ENCODE results near the gene SEPTIN2. TPM values are rescaled to one million over a fixed set of nuclear protein-coding genes. Genes with fewer than 3 reads are reported as not detected.

The SEPTIN2 gene
- total RNA-seq (2022) (254 and 271 TPM in 2 replicates), Bru-seq, nascent RNA (percentile 95 among the genes with signal in this experiment), BruChase-seq, experiment 1, labeled RNA remaining after a 6-hour chase (percentile 98 among the genes with signal in this experiment), BruChase-seq, experiment 2, labeled RNA remaining after a 2-hour chase (percentile 98 among the genes with signal in this experiment)
- long read RNA-seq, transcript SEPT2-208 (12 exons, 3,267 nt): minor isoform, 8 of 843 reads
- long read RNA-seq, transcript SEPT2-204 (13 exons, 3,701 nt): minor isoform, 26 of 843 reads
- long read RNA-seq, transcript SEPT2-203 (13 exons, 3,315 nt): major isoform, 595 of 843 reads
- long read RNA-seq, transcript SEPT2-206 (14 exons, 3,333 nt): minor isoform, 5 of 843 reads
- long read RNA-seq, partial matches to known transcripts: 61 of 843 reads
- long read RNA-seq, other reads (novel, unspliced or antisense): 145 of 843 reads

- peaks cover 39% of the 10 kb centered on the region for H3K4me1 Mint-ChIP-seq (ENCODE audit: insufficient read depth, unreplicated experiment)
- ChIA-PET CTCF (interaction anchor here (0.6 to 1.2 kb wide), 6 partner anchors 10 to 419 kb away, joined by 3 to 6 read pairs (median 3); partner anchors contain the start of gene PPP1R7), POLR2A (interaction anchor here (0.6 to 13.7 kb wide), 12 partner anchors 12 to 1022 kb away, joined by 3 to 263 read pairs (median 6); partner anchors contain the start of genes CAPN10, FARP2 and MTERF4)
Observed at GRCh38 chr2:241315879-241316631, at the start of gene SEPTIN2. SEPTIN2 (plus strand) TSS chr2:241315925; CDS start chr2:241324233, 8,308 bp downstream.

GRCh38 chr2:241267249-241268067, 48.3 kb upstream of the SEPTIN2 start:
- intact Hi-C loops (cut with micrococcal nuclease): no loop called here
- H3K4me3 Mint-ChIP-seq (ENCODE audit: unreplicated experiment): no peak overlapping the region

More at GRCh38 chr2:241315879-241316631, at the start of gene SEPTIN2:
- H3K36me3 Mint-ChIP-seq (ENCODE audit: insufficient read depth, unreplicated experiment): peaks cover 37% of the 10 kb centered on the region
- H3K4me3 Mint-ChIP-seq (ENCODE audit: unreplicated experiment): peak within 1 kb of the TSS; percentile 98
- DNase-seq (ENCODE audit: unreplicated experiment): peak; percentile 55
- TF ChIP-seq CTCF (IDR thresholded peaks at IDR 0.05; ENCODE audit: unreplicated experiment): no peak
- peak within 1 kb of the TSS; percentile 100 for H3K27ac Mint-ChIP-seq (ENCODE audit: low read depth, unreplicated experiment)
- intact Hi-C loops (cut with micrococcal nuclease): loop anchor here (2.0 kb wide), 2 partner anchors 23 to 43 kb away; no protein-coding TSS in a partner anchor
- no peaks in the 10 kb centered on the region for H3K27me3 Mint-ChIP-seq (ENCODE audit: insufficient read depth, unreplicated experiment)
- BruUV-seq (replicated peaks): no TSS peak
- no peaks in the 10 kb centered on the region for H3K9me3 Mint-ChIP-seq (ENCODE audit: unreplicated experiment)

DNA sequence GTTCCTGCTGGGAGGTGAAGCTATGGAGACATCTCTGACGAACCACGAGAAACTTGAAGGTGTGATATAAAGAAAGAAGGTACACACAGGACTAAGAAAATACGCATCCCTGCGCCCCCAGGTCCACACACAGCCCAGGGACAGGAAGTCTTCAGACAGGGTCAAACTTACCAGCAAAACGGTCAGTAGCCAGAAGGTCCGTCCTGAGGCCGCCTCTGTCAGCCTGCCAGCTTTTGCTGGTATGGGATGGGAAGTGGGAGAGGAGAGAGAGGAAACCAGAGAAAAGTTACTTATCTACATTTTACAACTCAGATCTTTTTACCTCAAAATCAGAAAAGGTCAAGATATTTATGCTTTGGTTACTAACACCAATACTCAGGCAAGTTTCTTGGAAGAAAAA, 47.4 kb upstream of the SEPTIN2 start:
- Mint-ChIP-seq H3K36me3 (ENCODE audit: insufficient read depth, unreplicated experiment) (peaks cover 65% of the 10 kb centered on the region), H3K9me3 (ENCODE audit: unreplicated experiment) (no peaks in the 10 kb centered on the region), H3K4me1 (ENCODE audit: insufficient read depth, unreplicated experiment) (peaks cover 43% of the 10 kb centered on the region), H3K27me3 (ENCODE audit: insufficient read depth, unreplicated experiment) (no peaks in the 10 kb centered on the region), H3K27ac (ENCODE audit: low read depth, unreplicated experiment) (no peak overlapping the region), H3K4me3 (ENCODE audit: unreplicated experiment) (no peak overlapping the region)
- intact Hi-C loops (cut with micrococcal nuclease): no loop called here
- ChIA-PET POLR2A (interaction anchor here (0.9 to 5.5 kb wide), 2 partner anchors 47 to 57 kb away, joined by 3 to 38 read pairs; partner anchors contain the start of genes HDLBP and SEPTIN2), CTCF (no interaction called here)
- no peak for TF ChIP-seq CTCF (IDR thresholded peaks at IDR 0.05; ENCODE audit: unreplicated experiment)
- BruUV-seq (replicated peaks): no TSS peak
- no peak for DNase-seq (ENCODE audit: unreplicated experiment)

More at GRCh38 chr2:241267249-241268067, 48.3 kb upstream of the SEPTIN2 start:
- ChIA-PET CTCF (interaction anchor here (0.6 to 0.9 kb wide), 4 partner anchors 34 to 164 kb away, joined by 3 to 4 read pairs (median 3); no protein-coding TSS in a partner anchor), POLR2A (interaction anchor here (0.6 to 5.5 kb wide), 3 partner anchors 15 to 242 kb away, joined by 3 to 38 read pairs (median 3); partner anchors contain the start of genes HDLBP and SEPTIN2)
- H3K27ac Mint-ChIP-seq (ENCODE audit: low read depth, unreplicated experiment): no peak overlapping the region
- H3K27me3 Mint-ChIP-seq (ENCODE audit: insufficient read depth, unreplicated experiment): no peaks in the 10 kb centered on the region
- no peak for TF ChIP-seq CTCF (IDR thresholded peaks at IDR 0.05; ENCODE audit: unreplicated experiment)
- no peak for DNase-seq (ENCODE audit: unreplicated experiment)
- peaks cover 38% of the 10 kb centered on the region for H3K4me1 Mint-ChIP-seq (ENCODE audit: insufficient read depth, unreplicated experiment)
- no peaks in the 10 kb centered on the region for H3K9me3 Mint-ChIP-seq (ENCODE audit: unreplicated experiment)
- no TSS peak for BruUV-seq (replicated peaks)
- peaks cover 73% of the 10 kb centered on the region for H3K36me3 Mint-ChIP-seq (ENCODE audit: insufficient read depth, unreplicated experiment)

Data from MCF 10A (cell line).